NCI-H524 (cell line): Measurements from ENCODE around the gene CNOT1.
A peak's percentile ranks its signal among the peaks of the same experiment; 100 is the strongest.
"Not testable (repeated sequence)": the region's sequence is repeated elsewhere in the genome, so short reads cannot be mapped to it uniquely, and the experiment has no call there.

Source experiments
- DNase-seq, 2 experiments: peaks; one replicate each; lab custom pipeline; 2025; lab: John Stamatoyannopoulos, UW

The CNOT1 gene

DNA sequence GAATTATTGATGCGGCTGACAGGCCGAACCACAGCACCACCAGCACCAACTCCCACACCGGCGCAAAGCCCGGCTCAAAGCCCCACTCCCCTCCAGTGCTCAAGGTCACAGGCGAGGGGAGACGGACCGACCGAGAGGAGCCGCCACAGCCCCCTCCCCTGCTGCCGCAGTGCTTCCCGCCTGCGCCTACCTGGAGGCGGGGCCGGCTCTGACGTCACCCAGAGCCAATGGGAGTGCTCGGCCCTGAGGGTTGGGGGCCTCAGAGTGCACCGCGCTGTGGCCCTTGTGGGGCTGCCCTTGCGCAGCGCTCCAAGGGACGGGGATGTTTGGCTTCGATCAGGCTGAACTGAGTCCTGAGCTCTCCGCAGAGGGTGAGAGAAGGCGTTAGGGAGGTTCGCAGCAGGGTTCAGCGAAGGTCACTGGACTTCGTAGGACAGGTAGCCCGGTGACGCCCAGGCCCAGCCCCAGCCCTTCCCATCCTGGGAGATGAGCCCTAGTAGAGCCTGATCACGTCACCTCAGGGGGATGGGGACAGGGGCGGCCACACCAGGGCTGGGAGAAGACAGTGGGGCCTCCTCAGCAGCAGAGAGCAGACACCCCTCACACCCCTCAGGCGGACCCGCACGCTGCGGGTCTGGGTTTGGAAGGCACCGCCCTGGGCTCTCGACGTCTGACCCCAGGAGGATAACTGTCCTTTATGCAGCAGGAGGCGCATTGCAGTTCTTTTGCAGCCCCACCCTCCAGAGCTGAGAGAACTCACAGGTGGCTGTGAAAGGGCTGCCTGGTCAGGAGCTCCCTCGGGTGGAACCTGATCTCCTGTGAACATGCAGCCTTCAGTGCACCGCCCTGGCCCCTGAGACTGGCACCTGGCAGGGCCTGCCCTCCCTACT lies 128.1 kb downstream of the CNOT1 start:
- DNase-seq = peak in 1 of 2 experiments; percentile 66

DNA sequence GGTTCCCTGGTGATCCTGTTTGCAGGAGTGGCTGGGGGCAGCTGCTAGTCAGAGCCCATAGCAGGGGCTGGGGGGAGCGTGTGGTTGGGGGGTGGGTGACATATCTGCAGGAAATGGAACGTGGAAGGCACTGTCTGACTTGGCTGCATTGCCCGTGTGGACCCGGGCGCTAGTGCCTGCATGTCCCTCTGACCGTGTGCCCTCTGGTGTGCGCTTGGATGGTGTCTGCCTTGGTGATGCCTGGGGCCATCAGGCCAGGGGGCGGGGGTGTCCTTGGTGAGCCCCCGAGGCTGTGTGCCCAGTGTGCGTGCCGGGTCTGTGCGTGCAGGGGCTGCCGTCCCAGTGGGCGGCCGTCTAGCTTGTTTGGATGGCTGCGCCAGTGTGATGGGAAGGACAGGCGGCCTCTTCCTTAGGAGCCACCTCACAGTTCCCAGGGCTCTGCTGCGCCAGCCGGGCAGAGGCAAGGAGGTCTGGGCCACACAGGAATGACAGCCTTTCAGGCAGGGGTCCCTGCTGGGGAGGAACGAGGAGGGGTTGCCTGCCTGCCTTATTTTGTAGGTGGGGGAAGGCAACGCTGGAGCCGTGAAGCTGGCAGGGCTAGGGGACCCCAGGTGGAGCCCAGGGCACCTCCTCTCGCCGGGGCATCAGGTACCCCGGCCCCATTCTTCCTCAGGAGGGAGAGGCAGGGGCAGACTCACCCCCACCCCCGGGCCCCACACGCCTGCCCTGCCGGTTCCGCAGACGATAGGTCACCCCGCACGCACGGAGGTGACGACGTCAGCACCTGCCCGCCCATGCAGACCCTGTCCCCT lies 129.0 kb downstream of the CNOT1 start:
- peak in 1 of 2 experiments; percentile 48 for DNase-seq

DNA sequence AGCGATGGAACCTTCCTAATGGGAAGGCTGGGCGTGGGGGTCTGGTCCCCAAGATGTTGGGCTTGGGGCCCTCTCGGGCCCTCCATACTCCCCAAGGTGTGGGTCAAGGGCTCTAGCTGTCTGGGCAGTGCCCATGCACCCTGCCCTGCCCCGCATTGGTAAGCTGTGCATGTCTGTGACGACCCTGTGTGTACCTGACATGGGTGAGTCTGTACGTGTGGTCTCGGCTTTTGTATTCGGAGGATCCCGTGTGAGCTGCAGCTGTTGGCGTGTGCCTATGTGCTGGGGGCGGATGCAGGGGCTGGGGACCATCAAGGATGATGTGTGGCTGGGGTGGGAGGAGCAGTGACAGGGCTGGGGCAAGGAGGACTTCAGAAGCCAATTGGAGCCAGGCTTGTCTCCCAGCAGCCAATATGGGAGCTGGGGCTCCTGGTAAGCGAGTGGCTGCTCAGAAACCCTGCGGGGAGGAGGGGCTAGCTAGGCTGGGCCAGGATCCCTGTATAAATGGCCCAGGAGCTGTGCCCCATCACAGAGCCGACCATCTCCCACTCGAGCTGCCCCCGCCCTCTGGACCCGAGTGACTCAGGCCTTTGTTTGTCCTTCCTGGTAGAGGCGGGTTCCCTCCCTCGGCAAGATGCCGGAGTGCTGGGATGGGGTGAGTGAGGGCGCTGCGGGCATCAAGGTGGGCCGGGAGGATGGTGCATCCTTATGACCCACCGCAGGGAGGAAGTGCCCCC lies 129.8 kb downstream of the CNOT1 start, which contains the start of gene NDRG4:
TSS of gene NDRG4 (plus strand) at position 529 of the 737 bp plus-strand sequence. CDS start at position 635, 106 bp downstream.
- DNase-seq = peak; percentile 95 to 98

DNA sequence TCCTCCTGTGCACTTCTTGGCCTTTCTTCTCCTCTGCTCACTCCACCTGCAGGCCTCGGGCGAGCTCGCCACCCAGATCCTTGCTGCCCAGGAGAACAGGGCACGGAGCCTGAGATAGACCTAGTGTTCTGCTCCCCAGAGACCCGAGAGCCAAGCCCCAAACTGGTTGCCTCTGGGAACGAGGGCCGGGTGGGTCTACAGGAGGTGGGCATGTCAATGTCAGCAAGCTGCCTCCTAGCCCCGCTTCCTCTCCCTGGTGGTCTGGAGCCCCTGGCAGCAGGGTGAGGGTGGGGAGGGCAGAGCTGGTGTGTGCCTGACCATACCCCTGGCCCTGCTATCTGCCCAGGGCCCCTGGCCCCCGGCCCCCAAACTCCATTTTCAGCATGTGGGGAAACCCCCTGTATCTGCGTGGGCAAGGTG lies 130.5 kb downstream of the CNOT1 start:
- DNase-seq = no peak

DNA sequence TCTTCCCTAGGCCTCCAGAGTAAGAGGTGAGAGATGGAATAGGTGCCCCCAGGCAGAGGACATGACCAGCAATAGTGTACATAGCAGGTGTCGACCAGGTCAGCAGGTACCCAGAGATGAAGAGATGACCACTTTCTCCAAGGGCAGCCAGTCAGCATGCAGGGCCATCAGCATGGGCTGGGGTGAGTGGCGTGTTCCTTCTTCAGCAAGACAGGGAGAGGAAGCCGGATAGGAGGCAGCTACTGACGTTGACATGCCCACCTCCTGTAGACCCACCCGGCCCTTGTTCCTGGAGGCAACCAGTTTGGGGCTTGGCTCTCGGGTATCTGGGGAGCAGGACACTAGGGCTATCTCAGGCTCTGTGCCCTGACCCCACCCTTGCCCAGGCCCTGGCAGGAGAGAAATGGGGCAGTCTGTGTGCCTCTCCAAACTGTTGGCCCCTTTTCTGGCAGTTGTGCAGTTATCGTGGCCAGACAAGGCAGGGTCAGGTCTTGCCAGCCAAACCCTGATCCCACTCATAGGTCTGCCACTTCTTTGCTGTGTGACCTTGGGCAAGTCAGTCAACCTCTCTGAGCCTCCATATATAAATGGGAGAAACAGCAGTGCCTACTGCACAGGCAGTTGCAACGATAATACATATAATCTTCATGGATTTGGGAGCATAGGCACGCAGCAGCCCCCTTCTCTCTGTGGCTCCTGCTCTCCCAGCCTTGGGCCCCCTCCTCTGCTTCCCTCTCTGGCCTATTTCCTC lies 131.1 kb downstream of the CNOT1 start:
- no peak for DNase-seq

DNA sequence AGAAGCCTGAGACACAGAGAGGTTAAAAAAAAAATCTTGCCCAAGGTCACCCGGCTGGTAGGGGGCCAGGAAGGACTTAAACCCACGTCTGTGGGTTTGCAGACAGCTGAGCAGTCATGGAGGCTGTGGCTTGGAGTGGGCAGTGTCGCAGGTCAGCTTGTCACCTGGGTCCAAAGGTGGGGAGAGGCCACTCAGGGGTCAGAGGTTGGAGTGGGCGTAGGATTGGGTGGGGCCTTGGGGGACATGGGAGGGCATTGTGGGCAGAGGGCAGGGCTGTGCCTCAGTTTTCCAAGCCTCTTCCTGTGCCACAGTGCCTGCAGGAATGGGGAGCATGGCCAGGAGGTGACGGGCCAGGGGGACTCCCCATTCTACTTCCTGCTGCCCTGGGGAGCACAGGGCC lies 131.7 kb downstream of the CNOT1 start:
- no peak for DNase-seq

DNA sequence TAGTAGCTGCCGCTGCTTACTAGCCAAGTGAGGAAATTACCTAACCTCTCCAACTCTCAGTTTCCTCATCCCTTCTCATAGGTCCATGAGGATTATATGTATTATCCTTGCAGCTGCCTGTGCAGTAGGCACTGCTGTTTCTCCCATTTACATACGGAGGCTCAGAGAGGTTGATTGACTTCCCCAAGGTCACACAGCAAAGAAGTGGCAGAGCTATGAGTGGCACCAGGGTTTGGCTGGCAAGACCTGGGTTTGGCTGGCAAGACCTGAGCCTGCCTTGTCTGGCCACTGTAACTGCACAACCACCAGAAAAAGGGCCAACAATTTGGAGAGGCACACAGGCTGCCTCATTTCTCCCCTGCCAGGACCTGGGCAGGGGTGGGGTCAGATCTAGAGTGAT lies 132.2 kb downstream of the CNOT1 start:
- DNase-seq = no peak

DNA sequence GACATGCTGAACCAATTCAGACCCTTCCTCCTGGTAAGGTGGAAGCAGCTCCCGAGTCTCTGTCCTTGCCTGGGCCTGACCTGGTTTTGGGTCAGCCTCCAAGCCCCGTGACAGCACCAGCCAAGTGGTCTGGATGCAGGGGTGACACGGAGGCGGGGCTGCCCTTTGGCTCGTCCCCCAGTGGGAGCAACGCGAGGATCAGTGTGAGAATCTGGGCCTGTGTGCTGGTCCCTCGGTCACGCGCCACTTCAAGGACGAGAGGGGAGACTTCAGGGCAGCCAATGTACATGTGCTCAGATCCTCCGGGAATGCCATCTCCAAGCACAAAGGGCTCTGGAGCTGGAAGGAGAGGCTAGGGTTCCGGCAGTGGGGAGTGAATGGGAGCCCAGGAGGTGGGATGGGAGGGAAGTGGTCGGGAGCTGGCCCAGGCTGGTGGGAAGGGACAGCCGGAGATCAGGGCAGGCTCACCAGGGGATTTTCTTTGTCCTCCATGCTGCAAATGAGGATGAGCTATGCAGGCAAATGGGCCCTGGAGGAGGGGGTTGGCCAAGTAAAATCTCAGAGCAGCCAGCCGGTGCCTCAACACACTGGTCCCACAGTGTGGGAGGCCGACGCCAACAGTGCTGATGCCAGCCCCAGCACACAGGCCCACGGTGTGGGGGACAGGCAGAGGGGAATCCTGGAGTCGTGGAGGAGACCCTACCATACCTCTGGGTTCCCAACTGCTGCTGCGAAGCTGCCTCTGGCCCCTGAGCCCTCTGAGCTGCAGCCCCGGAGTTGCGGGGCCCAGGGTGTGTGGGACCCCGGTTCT lies 133.9 kb downstream of the CNOT1 start:
- no peak for DNase-seq

DNA sequence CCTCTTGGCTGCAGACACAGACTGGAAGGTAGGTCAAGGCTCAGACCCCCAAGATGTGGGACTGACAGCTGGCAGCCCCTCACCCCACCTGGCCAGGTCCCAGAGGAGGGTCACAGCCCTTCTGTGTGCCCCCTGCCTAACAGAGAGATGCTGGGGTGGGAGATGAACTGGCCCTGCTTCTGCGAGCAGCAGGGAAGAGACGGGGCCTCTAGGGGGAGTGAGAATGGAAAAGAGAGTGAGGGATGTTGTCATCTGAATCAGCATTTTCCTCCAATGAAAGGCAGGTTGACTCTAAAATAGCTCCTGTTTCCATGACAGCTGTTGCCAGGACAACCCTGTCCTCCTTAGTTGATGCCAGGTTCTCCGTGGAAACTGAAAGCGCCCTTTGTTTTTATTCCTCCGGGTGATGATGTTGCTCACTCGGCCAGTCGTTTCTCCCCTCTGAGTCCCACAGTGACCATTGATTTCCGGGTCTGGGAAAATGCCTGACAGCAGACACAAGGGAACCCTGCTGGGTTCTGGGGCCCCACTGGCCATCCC lies 134.6 kb downstream of the CNOT1 start:
- peak; percentile 96 to 97 for DNase-seq

DNA sequence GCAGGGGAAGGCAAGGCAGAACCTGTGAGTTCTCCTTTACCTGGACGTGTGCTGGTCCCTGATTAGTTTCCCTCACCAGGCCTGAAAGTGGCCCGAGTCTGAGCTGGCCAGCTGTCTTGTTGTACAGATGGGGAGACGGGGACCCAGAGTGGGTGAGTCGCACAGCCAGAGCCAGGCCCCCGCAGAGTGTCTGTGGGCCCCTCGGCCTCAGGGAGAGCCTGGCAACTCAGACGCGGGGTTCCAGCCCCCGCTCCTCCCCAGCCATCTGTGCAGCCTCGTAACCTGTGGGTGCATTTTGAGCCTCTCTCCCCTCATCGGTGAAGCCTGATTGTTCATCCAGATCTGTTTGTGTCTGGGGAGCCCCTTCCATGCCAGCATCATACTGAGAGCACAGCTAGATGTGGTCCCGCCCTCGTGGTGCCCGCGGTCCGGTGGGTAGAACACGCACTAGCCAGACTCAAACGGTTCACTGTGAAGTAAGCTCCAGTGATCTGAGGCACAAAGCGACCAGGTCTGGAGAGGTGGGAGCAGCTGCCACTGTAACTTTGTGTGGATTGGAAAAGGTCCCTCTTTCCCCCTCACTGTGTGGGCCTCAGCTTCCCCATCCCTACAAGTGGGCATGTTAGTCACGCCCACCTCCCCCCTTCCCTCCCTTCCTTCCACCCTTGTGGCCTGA lies 135.7 kb downstream of the CNOT1 start:
- peak in 1 of 2 experiments; percentile 39 for DNase-seq

DNA sequence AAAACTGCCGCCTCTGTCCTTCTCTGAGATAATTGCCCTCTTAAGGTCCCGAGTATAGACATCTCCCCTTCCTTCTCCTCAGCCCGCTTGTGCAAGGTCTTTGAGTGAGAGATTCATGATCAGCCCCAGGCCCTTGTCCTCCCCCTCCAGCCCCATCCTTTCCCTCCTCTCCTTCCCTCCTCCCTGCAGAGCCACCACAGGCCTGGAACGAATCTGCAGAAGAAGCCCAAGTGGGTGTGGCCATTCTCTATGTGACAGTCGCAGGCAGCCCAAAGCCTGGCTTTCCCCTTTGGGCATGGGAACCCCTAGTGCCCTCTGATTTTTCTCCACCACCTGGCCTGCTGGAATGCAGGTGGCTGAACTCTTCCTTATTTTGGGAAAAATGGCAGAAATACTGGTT lies 136.9 kb downstream of the CNOT1 start:
- peak in 1 of 2 experiments; percentile 51 for DNase-seq

DNA sequence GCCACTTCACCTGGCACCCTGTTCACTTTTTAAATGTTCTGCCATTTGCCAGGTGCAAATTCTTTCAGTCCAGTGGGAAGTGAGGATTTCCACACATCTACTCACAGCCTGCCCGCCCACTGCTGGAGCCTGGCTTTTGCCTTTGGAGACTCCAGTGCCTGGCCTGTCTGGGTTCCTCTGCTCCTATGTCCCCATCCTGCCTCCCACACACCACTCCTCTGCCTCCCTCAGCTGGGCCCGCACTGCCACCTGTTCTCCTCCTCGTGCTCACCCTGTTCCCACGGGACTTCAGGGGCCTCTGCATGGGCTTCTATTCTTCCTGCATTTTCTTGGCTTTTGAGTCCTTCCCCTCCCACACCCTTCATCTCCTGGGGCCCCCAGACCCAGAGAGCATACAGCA lies 137.6 kb downstream of the CNOT1 start:
- peak; percentile 53 to 66 for DNase-seq

DNA sequence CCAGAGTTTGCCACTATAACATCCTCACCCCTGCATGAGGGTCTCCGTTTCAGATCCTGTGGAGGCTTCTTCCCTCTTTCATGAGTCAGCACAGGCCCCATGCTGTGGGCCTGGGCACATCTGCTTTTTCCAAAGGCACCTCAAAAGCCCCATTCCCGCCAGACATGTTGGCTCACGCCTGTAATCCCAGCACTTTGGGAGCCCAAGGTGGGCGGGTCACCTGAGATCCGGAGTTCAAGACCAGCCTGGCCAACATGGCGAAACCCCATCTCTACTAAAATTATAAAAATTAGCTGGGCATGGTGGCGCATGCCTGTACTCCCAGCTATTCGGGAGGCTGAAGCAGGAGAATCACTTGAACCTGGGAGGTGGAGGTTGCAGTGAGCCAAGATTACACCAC lies 139.1 kb downstream of the CNOT1 start:
- not testable (repeated sequence) for DNase-seq

DNA sequence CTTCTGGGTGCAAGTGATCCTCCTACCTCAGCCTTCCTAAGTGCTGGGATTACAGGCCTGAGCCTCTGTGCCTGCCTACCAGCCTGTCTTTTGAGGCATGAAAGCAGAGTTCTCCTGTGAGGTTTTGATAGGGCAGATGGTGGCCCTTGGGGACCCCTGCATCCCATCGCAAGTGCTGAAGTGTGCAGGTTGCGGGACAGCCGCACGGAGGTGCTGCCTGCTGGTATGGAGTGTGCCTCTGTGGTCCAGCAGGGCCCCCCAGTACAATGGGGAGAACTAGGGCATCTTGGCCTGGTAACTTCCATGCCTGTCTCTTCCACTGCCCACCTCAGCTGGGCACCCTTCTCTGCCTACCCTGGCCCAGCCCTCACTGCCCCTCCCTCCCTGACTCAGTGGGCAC lies 139.6 kb downstream of the CNOT1 start:
- no peak for DNase-seq

DNA sequence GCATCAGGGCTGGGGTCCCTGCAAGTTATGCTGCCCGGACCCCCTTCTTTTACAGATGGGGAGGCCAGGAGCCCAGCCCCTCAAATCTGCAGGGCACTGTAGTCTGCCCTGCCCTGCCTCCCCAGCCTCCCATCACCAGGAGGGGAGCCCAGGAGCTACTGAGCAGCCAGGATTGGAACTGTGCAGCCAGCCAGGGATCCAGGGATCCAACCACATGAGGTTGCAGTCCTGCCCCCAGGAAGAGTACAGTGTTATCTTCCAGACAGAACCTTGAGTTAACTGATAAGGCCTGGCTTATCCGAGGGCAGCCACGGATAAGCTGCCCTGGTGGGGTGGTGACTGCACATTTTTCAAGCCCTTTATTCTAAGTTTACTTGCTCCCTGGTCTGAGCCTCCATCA lies 141.1 kb downstream of the CNOT1 start:
- DNase-seq = no peak

DNA sequence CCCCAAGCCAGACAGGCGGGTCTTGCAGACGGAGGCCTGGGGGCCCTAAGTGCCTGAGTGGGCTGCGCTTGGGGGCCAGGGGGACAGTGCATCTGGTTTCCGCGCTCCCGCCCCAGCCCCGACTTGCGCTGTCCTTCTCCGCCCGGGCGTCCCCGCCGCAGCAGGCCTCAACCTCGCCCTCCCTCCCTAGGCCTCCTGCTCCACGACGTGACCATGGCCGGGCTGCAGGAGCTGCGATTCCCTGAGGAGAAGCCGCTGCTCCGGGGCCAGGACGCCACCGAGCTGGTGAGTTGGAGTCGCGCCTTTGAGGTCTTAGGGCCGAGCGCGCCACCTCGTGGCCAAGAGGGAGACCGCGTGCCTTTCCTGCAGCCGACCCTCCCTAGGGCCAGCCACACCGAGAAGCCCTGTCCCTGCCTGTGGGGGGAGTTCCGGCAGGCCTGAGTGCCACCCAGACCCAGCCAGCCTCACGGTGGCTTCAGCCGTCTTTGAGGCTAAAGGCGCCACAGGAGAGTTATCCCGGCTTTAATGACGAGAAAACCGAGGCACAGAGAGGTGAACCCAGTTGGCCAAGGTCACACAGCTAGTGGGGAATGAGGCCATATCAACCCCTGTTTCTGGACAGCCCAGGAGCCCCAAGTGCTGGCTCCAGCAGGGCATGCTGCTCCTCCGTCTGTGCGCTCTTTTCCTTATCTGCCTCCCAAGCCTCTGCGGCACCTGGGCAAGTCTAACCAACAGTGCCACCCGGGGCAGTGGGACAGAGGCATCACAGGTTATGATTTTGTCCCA lies 141.9 kb downstream of the CNOT1 start:
- DNase-seq = peak; percentile 87 to 93

DNA sequence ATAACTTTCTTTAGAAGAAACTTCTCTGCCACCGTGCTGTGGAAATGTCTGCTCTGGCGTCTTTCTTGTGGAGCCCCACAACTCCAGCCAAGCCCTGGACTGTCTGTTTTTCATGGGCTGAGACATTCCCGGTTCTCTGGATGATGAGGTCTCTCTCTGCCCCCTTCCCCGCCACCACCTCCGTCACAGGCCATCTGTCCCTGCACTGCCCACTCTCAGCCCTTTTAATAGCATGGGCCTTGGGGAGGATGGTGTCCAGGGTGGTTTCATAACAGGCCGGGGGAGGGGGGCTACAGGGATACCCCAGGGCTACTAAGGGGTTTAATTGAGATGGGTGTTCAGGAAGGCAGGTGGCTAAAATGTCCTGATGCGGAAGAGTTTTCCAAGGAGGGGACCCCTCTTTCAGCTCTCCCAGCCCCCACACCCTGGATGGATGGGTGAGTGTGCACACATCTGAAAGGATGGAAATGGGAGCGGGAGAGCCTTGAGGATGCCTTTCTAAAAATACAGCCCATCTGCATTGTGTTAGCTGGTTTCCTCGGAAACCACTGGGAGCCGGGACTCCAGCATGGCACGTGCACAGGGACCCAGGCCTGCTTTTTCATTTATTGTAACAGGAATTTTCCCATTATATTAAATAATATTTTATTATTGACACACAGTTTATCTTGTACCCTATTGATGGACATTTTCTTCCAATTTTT lies 144.3 kb downstream of the CNOT1 start:
- no peak for DNase-seq

DNA sequence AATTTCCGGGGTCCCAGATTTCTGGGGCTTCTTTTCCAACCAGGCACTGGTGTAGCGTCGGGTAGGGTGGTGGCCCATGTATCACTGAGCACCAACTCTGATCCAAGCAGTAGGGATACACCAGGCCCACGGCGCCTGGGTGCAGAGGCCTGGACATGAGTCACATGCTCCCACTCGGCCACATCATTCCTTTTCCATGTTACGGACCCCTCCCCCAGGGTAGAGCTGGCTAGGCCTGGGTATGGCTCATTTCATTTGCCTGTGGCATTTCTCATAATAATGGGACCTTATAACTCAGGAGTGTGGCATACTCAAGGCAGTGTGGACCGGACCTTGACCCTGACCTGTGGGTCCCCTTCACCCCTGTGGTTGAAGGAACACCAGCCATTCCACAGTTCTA lies 147.7 kb downstream of the CNOT1 start:
- no peak for DNase-seq
